Amniotic epithelial cell (primary cell): ENCODE measurements around the gene PLSCR3.

Experiments
- DNase-seq: peaks from one replicate; pipeline ENCODE4 v3.0.0-alpha.2; 2010; ENCODE audit warnings: low read depth

PLSCR3 gene

DNA sequence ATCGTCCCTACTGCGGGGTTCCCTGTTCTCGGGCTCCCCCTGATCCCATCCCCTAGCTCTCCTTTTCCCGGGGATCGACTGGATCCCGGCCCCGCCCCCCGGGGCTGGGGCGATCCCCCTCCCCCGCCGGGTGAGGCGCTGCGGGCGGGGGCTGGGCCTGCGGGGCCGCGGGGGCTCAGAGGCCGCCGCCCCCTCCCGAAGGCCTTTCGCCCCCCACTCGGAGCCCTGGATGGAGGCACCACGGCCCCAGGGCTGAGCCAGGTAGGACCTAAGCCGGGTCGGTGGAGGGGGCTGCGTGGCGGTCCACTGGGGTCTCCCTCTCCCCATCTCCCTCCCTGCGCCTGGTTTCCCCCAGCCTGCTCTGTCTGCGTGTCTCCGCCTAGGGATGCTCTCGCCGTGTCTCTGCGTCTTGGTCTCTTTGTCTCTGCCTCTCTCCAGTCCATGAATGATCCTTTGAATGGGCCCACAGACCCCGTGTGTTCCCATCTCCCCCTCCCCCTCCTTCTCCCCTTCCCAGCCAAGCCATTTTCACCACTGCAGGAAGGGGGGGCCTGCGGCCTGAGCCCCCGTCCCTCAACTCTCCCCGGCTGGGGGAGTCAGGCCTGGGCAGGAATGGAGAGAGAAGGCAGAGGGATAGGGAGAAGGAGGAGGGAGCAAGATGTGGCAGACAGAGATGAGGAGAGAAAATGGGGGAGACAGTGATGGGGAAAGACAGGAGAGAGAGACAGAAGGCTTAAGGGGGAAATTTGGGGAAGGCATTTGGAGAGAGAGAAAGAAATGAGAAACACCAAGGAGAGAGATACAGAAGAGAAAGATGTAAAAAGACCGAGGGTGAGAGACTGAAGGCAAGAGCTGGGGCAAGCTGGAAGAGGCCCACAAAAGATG lies 11.3 kb upstream of the PLSCR3 start:
- no peak for DNase-seq

DNA sequence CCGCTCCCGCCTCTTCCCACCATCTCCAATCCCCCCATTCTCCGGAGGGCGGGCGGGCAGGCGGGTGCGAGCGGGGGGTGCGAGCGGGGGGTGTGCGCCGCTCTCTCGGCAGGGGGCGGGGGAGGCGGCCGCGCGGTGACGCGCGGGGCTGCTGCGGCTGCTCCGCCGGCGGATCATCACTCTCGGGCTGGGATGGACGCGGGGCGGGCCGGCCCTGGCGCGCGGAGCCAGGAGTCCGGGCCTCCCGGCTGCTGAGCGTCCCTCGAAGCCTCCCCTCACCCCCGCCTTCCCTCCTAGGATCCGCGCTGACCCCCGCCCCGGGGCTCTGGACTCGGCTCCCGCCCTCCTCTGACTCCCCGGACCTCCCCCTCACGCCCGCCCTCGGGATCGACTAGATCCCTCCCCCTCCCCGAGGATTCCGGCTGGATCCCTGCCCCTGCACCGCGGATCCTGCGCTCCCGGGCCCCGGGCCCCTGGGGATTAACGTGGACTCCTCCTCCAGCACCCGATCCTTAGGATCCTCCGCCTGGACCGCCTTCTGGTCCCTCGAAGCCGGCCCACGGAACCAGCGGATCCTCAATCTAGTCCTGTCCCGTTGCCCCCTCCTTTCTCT lies 10.5 kb upstream of the PLSCR3 start:
- no peak for DNase-seq

DNA sequence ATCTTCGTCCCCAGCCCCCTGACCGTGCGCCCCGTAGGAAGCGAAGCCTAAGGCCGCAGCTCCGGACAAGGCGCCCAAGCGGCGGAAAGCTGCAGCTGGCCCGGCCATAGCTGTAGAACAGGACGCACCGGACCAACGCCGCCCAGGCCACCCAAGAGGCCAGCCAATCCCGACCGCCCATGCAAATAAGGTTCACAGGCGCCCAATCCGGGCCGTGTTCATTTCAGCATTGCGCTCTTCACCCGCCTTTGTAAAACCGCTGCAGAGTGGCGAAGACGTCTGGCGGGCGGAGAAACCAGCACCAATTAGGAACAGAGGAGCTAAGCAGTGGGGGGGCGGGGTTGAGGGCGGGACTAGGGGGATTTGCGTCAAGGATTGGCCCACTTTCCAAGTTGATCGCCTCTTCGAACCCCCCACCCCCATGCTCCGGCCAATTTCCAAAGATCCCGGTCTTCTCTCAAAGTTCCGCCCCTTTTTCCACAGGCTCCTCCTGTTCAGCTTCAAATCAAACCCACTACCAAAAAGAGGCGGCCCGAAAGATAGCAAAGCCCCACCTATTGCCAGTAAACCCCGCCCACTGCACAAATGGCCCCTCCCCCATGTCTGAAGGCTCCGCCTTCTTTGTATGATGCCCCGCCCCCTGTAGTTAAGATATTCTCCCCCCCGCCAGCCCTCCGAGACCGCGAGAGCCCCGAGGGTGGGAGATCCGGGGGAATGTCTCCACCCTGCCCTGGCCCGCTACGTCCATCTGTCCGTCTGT lies 9.8 kb upstream of the PLSCR3 start, which contains the start of gene TMEM256:
Gene TMEM256 (minus strand): TSS at position 121 of the 760 bp plus-strand sequence. CDS start 13 bp downstream, at position 108.
- peak; percentile 99 for DNase-seq

DNA sequence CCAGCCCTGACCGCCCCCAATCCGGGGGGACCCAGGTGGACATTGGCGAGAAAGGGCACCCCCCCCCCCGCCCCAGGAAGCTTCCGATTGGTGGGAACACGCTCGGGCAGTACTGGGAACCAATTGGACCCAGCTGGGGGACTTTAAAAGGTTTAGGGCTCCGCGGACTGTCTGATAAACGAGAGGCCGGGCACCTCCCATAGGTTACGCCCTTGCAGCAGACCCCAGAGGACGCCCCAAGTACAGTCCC lies 9.3 kb upstream of the PLSCR3 start:
- no peak for DNase-seq

DNA sequence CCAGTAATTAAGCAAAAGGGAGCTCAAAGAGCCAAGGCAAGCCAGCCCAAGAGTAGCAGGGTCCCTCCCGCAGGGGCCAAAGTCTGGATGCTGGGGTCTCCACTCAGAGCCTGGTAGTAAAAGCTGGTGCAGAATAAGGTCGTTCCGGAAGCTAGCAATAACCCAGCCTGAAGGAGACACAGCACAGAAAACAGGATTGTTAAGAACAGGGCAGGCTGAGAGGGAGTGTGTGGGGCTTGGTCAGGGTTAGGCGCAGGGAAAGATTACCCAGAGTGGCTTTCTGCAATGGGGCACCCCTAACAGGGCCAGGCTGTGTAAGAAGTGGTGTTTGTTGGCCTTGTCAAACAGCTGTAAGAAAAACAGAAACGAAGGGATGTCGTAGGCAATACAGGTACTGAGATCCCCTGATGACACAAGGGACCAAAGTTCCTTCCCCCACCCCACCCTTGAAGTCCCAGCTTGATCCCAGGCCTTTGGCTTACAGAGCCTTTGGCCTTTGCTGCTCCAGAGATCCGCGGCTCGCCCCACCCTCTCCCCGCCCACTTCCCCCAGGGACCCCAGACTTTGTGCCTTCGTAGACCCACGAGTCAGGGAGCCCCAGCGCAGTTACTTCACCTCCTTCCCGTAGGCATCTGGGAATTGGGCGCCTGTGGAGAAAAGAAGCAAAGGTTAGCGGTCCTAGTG lies 8.9 kb upstream of the PLSCR3 start:
- DNase-seq, result no peak

DNA sequence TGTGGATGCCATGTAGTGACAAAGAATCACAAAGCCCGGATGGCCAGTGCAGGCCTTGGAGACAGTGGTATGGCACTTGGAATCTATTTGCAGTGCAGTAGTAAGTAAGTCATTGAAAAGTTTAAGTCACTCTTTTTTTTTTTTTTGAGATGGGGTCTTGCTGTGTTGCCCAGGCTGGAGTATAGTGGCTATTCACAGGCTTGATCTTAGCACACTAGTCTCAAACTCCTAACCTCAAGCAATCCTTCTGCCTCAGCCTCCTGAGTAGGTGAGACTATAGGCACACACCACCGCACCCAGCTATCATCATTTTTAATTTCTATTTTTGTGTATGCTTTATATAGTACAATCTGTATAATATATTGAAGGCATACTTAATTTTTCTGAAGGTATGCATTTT lies 4.3 kb upstream of the PLSCR3 start:
- no peak for DNase-seq

DNA sequence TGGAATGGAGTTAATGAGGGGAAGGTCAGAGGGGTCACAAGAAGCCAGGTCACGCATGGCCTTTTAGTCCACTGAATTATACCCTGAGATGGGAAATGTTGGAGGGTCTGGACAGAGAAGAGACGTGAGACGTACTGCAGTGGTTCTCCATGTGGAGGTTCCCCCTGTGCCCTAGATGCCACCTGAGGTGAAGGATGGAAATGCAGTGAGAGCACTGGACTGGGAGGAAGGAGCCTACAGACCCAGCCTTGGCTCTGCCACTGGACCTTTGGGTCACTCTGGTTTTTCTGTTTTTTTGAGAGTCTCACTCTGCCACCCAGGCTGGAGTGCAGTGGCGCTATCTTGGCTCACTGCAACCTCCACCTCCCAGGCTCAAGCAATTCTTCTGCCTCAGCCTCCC lies 1.8 kb upstream of the PLSCR3 start:
- no peak for DNase-seq

DNA sequence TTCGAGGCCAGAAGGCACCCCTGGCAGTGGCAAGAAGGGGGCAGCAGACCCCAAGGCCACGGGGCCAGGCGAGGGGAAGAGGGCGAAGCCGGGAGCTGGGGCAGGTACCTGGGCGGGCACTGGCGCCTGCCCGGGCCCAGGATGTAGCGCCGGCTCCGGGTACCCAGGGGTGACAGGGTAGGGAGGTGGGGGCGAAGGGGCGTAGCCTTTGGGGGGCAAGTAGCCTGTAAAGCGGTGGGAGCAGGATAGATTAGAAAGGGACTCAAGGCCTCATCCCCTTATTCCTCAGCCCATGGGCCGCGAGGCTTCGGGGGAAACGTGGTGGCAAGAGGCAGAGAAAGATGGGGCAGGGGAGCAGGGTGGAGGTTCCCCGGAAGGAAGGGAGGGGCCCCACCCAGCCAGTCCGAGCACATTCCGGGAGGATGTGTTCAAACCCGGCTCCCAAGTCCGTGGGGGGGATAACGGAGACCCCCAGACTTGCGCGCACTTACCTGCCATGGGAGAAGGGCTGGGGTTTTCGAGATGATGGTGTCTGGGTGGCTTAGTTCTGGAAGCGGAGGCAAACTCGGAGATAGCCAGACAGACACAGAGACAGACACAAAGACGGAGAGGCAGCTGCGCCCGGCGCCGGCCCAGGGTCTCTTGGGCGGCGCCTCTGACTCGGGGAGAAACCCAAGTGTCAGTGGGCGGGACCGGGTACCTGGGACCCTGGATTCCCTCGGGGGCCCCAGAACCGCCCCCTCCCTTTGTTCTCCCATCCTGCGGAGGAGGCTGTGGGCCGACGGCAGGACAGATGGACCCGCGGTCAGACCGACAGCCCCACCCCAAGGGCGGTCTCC lies 493 bp downstream of the PLSCR3 start:
- DNase-seq, result no peak

DNA sequence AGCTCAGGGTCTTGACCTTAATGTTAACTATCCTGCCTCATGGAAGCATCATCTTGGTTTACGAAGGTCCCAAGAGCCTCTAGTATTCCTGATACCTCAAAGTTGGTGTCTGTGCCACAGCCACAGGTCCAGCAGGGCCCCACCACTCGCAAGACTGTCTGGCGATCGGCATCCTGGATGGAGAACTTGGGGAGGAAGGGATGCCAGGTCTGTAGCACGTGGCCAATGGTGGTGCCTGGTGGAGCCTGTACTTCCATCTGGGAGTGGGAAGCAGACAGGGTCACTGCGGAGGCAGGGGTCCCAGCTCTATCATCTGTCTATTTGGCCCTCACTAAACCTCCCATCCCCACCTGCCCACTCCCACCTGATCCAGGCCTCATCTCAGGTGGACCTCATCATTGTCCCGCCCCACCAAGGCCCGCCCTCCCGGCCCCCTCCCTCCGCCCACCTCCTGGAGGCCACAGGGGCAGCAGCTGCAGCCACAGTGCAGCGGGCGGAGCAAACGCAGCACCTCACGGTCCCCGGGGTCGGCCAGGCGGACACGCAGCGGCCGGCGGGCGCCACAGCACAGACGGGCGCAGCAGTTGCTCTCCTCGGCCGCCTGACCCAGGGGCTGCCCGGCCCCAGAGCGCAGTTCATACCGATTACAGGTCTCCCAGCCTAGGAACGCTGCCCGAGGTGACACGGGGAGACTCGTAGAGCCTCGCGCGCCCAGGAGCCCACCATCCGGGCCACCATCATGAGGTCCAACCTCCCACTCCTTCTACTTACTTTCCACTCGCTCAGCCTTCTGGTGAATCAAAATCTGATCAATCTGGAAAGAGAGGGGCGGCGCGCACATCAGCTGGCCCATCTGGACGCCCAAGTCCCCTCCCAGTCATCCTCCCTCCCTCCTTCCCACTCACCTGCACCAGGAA lies 1.4 kb downstream of the PLSCR3 start:
- DNase-seq, result no peak

DNA sequence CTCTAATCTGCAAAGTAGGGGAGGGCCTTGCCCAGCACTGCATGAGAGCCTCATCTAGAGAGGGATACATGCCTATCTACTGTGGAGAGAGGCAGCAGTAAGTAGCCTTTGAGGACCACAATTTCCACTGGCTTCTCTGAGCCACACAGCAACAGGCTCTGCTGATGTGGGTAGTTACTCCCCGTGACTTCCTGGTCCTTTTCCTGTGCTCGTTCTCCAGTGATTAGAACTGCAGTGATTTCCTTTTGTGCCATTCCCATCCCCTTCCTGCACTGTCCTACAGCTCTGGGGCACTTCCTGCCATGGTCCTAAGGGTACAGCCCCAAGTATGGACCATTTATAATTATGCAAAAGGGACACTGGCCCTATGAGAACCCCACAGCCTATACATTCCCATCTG lies 3.0 kb downstream of the PLSCR3 start:
- DNase-seq, result no peak

DNA sequence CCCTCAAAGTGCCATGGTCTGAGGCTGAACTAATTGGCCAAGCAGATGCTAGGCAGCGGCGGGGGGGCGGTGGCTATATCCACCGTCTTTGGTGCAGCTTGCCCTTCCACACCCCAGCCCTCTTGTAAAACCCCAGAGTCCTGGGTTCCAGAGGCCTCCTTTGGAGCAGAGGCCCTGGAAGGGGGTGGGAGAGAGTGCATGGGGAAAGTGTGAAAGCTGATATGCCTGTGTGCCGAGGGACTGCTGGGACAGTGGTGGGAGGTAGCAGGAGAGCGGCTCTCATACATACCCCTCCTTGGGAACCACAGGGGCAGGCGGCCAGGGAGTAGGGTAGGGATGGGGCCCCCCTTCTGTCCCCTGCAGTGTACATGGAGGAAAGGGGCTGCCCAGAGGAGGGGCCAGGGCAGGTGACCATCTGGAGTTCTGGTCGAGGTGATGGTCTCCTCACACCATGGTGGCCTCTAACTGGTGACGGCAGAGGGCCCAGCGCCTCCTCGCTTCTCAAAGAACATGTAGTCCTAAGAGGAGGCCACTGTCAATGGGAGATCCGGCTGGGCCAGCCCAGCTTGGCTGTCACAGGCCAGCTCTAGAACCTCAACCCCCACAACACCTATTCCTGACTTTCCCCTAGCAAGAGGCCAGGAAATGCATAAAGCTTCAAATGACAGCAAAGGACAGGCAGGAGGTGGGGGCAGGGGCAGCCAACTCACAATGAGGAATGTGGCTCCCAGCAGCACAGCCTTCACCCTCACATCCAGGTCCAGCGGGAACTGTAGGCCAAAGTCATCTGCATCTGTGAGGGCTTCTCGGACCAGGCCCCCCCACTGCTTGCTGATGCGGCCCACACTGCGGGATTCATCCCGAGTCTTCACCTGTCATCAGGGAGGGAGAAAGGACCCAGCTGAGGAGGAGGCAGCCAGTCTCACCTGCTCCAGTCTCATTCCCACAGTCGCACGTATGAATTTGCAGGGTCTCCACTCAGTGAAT lies 4.1 kb downstream of the PLSCR3 start:
- DNase-seq, result no peak

DNA sequence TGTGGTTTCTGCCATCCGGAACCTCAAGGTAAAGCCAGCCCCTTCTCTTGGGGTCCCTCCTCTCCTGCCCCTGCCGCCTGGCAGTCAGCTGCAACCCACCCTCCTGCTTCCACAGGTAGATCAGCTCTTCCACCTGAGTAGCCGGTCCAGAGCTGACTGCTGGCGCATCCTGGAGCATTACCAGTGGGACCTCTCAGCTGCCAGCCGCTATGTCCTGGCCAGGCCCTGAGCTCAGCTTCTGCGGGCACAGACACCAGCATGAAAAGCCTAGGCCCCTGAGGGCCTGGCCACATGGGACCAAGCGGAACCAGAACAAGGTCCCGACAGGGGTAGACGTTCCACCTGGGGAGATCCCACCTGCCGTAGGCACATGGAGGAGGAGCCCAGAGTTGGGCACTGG lies 5.5 kb downstream of the PLSCR3 start:
- no peak for DNase-seq

DNA sequence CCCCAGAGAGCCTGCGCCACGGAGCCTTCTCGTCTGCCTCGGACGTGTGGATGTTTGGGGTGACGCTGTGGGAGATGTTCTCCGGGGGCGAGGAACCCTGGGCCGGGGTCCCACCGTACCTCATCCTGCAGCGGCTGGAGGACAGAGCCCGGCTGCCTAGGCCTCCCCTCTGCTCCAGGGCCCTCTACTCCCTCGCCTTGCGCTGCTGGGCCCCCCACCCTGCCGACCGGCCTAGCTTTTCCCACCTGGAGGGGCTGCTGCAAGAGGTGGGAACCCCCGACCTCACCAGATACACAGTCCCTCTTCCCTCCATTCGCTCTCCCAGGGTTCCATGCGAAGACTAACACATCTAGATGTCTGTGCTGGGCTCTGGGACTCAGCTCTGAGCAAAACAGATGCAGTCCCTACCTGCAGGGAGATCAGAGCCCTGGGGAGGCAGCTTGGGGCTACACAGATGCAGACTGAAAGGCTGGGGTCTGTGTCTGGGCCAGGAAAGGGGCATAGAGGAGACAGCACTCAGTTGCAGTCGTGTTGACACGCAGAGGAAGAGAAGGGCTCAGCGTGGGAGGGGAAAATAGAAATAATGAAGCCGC lies 9.7 kb downstream of the PLSCR3 start:
- DNase-seq, result no peak

DNA sequence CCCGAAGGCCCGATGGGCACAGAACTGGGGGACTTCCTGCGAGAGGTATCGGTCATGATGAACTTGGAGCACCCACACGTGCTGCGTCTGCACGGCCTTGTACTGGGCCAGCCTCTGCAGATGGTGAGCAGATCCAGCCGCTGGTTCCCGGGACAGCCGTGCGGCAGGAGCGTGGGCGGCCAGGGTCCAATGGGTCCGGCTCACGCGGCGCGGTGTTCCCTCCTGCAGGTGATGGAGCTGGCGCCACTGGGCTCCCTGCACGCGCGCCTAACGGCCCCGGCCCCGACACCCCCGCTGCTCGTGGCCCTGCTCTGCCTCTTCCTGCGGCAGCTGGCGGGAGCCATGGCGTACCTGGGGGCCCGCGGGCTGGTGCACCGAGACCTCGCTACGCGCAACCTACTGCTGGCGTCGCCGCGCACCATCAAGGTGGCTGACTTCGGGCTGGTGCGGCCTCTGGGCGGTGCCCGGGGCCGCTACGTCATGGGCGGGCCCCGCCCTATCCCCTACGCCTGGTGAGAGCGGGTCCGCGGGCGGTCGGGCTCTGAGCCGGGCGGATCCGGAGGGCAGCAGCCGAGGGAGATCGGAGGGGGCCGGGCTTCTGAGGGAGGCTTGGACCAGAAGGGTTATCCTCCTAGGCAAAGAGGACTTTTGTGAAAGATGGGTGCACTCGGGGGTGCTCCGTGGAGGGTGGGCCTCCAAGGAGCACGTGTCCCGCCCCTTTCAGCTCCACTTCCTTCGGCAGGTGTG lies 10.4 kb downstream of the PLSCR3 start:
- no peak for DNase-seq

DNA sequence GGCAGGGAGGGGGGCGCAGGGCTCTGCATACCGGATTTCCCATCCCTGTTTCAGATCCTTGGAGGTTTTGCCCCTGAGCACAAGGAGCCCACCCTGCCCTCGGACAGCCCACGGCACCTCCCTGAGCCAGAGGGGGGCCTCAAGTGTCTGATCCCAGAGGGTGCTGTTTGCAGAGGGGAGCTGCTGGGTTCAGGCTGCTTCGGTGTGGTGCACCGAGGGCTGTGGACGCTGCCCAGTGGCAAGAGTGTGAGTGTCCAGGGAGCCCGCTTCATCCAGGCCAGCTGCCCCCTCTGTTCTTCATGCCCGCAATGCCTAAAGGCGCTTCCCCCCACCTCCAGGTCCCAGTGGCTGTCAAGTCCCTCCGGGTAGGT lies 11.0 kb downstream of the PLSCR3 start:
- no peak for DNase-seq

DNA sequence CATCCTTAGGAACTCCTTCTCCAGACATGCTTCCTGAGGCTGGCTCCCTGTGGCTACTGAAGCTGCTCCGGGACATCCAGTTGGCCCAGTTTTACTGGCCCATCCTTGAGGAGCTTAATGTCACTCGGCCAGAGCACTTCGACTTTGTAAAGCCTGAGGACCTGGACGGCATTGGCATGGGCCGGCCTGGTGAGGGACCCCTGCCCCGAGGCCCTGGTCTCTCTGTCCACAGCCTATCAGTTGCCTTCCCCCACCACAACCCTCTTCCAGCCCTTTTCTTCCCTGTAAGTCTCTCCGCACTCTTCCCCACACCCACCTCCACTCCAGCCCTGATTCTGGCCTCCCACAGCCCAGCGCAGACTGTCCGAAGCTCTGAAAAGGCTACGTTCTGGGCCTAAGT lies 11.4 kb downstream of the PLSCR3 start:
- DNase-seq, result no peak

DNA sequence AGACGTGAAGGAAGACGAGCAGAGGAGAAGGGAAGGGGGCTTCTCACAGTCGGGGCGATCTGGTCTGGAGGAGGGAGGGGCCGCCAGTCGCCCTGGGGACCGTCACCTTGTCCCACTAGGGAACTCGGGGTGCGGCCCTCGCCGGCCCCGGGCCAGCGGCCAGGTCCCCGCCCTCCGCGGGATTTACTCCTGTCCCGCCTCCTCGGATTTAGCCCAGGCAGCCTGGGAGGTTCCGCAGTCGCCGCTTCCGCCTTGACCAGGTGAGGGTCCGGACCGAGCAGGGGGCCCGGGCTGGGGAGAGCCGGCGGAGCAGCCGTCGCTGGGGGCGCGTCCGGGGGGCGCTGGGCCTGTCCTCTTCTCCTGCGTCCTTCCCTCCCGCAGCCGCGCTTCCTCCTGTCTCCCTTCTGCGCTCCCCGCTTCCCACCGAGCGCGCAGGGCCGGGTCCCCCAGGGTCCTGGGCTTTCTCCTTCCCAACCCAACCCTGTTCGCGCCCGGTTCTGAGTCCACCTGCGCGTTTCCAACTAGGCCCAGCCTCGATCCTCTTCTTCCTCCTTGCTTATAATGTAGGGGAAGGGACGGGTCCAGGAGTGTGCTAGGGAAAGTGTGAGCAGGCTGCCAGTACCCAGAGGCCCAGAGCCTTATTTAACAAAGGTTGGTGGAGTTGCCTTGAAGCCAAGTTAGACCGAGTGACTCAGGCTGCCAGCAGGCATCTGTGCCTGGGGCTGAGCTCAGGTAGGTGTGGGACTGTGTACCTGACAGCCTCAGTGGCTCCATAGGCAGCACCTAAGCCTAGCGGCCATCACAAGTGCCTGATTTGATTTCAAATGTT lies 13.3 kb downstream of the PLSCR3 start, which contains the start of gene TNK1:
Gene TNK1 (plus strand): TSS at position 235 of the 829 bp plus-strand sequence. CDS start 1,838 bp downstream, outside the sequence.
- DNase-seq, result no peak
